Muscle layer of duodenum (tissue), 2 donors: ENCODE measurements around the gene SUCLA2.
"Not testable (repeated sequence)": the region's sequence is repeated elsewhere in the genome, so short reads cannot be mapped to it uniquely, and the experiment has no call there.

Experiments used
- H3K27ac ChIP-seq: one replicate; pipeline ENCODE4 v1.7.0; 2013; ENCODE audit warnings: mild to moderate bottlenecking, low read length
- H3K27me3 ChIP-seq: one replicate; pipeline ENCODE4 v1.7.0; 2013; ENCODE audit warnings: low read depth, mild to moderate bottlenecking, control low read depth, low read length
- H3K36me3 ChIP-seq, 2 donors: one replicate each; pipeline ENCODE4 v1.7.0; 2013; ENCODE audit warnings: low read length in 2 of 2, control low read depth in 1 of 2, mild to moderate bottlenecking in 1 of 2; ENCODE audit not compliant: insufficient read depth in 2 of 2, control insufficient read depth in 1 of 2
- H3K4me1 ChIP-seq, 2 donors: one replicate each; pipeline ENCODE4 v1.7.0; 2013; ENCODE audit warnings: low read length in 2 of 2, mild to moderate bottlenecking in 2 of 2, control low read depth in 1 of 2, moderate library complexity in 1 of 2; ENCODE audit not compliant: insufficient read depth in 2 of 2, control insufficient read depth in 1 of 2
- H3K4me3 ChIP-seq, 2 donors: one replicate each; pipeline ENCODE4 v1.7.0; 2013; ENCODE audit warnings: low read length in 2 of 2, low read depth in 1 of 2, mild to moderate bottlenecking in 1 of 2
- H3K9me3 ChIP-seq, 2 donors: one replicate each; pipeline ENCODE4 v1.7.0; 2013; ENCODE audit warnings: low read length in 2 of 2, control low read depth in 1 of 2, mild to moderate bottlenecking in 1 of 2; ENCODE audit not compliant: control insufficient read depth in 1 of 2
- donor health status: healthy.

SUCLA2 gene

DNA sequence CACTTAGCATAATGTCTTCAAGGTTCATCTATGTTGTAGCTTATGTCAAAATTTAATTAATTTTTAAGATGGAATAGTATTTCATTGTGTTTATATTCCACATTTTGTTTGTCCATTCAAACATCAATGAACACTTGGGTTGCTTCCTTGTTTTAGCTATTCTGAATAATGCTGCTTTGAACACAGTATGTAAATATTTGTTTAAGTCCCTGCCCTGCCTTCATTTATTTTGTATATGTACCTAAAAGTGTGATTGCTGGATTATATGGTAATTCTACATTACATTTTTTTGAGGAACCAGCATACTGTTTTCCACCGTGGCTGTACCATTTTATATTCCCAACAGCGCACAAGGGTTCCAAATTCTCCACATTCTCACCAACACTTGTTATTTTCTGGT, 17.6 kb upstream of the SUCLA2 start:
- Histone ChIP-seq H3K4me1 (no peaks in the 10 kb centered on the region), H3K9me3 (no peaks in the 10 kb centered on the region), H3K27ac (no peak overlapping the region), H3K4me3 (no peak overlapping the region), H3K36me3 (no peaks in the 10 kb centered on the region), H3K27me3 (no peaks in the 10 kb centered on the region)

DNA sequence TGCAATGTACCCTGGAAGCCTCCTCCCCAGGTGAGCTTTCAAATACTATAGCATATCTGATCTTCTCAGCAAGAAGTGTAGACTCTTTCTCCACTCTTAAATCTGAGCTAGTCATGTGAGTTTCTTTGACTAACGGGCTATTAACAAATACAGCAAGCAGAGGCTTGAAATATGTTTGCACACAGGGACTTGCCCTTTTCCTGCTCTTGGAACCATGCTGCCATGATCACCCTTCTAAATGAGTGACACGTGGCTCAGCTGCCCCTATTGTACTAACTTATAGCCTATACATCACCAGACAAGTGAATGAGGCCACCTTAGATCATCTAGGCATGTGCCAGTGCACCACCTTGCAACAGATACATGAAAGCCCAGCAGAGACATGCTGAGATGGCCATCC, 13.3 kb upstream of the SUCLA2 start:
- H3K27ac ChIP-seq, result no peak overlapping the region
- no peak overlapping the region for H3K4me3 ChIP-seq
- no peaks in the 10 kb centered on the region for H3K9me3 ChIP-seq
- no peaks in the 10 kb centered on the region for H3K27me3 ChIP-seq
- H3K36me3 ChIP-seq, result no peaks in the 10 kb centered on the region
- no peaks in the 10 kb centered on the region for H3K4me1 ChIP-seq

DNA sequence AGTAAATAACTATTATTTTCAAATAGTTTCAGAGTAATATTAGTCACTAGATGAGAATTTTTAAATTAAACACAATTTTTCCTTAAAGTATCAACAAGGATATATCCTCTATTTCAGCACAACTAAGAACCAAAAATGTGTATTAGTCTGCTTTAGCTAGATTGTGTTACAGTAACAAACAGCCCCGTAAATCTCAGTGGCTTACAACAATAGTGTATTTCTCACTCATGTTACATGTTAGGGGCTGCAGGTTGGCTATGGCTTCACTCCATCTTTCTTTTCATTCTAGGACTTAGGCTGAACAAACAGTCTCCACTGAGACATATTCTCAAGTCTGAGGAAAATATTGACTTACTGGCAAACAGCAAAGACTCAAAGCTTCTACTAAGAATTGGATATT, 11.6 kb upstream of the SUCLA2 start:
- Histone ChIP-seq H3K4me3 (no peak overlapping the region), H3K27me3 (no peaks in the 10 kb centered on the region), H3K36me3 (no peaks in the 10 kb centered on the region), H3K9me3 (no peaks in the 10 kb centered on the region), H3K27ac (no peak overlapping the region), H3K4me1 (no peaks in the 10 kb centered on the region)

DNA sequence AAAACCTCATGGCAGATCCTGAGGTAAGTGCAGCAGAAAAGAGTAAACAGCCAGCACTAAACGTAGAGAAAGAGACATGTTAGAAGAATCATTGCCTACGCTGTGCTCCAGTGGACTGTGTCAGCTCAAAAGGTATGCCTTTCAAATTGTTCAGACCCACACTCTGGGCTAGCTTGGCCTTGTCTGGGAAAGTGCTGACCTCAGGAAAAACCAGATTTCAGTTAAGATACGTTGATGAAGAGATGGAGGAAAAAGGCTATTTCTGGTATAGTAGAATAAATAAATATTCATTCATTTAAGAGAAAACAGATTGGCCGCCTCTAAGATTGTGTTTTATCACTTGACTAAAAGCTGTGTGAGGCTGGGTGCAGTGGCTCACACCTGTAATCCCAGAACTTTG, 9.6 kb upstream of the SUCLA2 start:
- H3K27ac ChIP-seq, result no peak overlapping the region
- H3K9me3 ChIP-seq, result no peaks in the 10 kb centered on the region
- H3K4me1 ChIP-seq, result no peaks in the 10 kb centered on the region
- H3K27me3 ChIP-seq, result no peaks in the 10 kb centered on the region
- no peaks in the 10 kb centered on the region for H3K36me3 ChIP-seq
- H3K4me3 ChIP-seq, result no peak overlapping the region

- H3K9me3 ChIP-seq, result no peaks in the 10 kb centered on the region
- no peak overlapping the region for H3K27ac ChIP-seq
- H3K4me3 ChIP-seq, result no peak overlapping the region
- H3K36me3 ChIP-seq, result no peaks in the 10 kb centered on the region
- H3K4me1 ChIP-seq, result no peaks in the 10 kb centered on the region
- H3K27me3 ChIP-seq, result no peaks in the 10 kb centered on the region
Measured at GRCh38 chr13:48009284-48009683, 8.2 kb upstream of the SUCLA2 start.

DNA sequence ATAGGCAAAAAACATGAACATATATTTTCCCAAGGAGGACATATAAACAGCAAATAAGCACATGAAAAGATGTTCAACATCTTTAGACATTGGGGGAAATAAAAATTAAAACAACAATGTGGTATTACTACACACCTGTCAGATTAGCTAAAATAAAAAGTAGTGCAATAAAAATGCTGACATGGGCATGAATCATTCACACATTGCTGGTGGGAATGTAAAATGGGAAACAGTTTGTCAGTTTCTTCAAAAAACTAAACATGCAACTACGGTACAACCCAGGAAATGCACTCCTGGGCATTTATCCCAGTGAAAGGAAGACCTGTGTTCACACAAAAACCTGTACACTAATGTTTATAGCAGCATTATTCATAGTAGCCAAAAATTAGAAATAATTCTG, 5.3 kb upstream of the SUCLA2 start:
- Histone ChIP-seq H3K27me3 (no peaks in the 10 kb centered on the region), H3K4me1 (no peaks in the 10 kb centered on the region), H3K36me3 (no peaks in the 10 kb centered on the region), H3K9me3 (no peaks in the 10 kb centered on the region), H3K4me3 (no peak overlapping the region), H3K27ac (no peak overlapping the region)

DNA sequence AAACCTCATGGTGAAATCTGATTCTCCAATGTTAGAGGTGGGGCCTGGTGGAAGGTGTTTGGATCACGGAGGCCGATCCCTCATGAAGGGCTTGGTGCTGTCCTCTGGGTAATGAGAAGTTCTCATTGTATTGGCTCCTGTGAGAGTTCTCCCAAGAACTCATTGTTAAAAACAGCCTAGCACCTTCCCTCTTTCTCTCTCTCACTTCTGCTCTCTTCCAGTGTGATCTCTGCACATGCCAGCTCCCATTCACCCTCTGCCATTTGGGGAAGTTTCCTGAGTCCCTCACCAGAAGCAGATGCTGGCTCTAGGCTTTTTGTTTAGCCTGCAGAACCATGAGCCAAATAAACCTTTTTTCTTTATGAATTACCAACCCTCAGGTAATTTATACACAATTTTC, 3.1 kb upstream of the SUCLA2 start:
- Histone ChIP-seq H3K9me3 (no peaks in the 10 kb centered on the region), H3K4me1 (peaks cover 0 to 13% of the 10 kb centered on the region in 2 donors), H3K27me3 (no peaks in the 10 kb centered on the region), H3K27ac (no peak overlapping the region), H3K4me3 (no peak overlapping the region), H3K36me3 (peaks cover 0 to 2% of the 10 kb centered on the region in 2 donors)

GRCh38 chr13:48001999-48002398, 926 bp upstream of the SUCLA2 start:
- peaks cover 0 to 16% of the 10 kb centered on the region in 2 donors for H3K4me1 ChIP-seq
- not testable (repeated sequence) for H3K36me3 ChIP-seq, H3K27ac ChIP-seq, H3K9me3 ChIP-seq, H3K27me3 ChIP-seq
- H3K4me3 ChIP-seq, result peak overlapping the region in 1 of 2 donors; percentile 99

- H3K27me3 ChIP-seq, result no peaks in the 10 kb centered on the region
- peak overlapping the region; percentile 61 for H3K27ac ChIP-seq
- H3K4me1 ChIP-seq, result peaks cover 0 to 16% of the 10 kb centered on the region in 2 donors
Measured at GRCh38 chr13:48000559-48001113, 437 bp downstream of the SUCLA2 start.

DNA sequence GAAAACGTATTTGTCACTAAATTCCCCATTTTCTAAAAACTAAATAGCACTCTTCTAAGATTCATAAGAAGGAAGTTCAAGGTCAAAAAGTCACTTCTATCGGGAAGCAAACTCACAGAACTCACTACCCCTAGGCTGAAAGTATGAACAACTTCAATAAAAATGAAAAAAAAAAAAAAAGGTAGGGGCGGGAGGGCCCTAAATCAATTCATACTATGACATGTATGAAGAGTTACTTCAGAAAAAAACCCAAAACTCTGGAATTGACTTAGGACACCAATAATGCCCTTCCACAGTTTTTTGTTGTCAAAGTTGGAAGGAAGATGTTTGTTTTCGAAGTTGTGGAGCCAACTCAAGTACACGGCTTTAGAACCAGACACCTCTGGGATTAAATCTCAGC, 1.1 kb downstream of the SUCLA2 start:
- peak overlapping the region; percentile 71 to 99 for H3K4me3 ChIP-seq
- H3K4me1 ChIP-seq, result peaks cover 0 to 16% of the 10 kb centered on the region in 2 donors
- H3K9me3 ChIP-seq, result no peaks in the 10 kb centered on the region
- H3K36me3 ChIP-seq, result peaks cover 2 to 4% of the 10 kb centered on the region in 2 donors
- H3K27me3 ChIP-seq, result no peaks in the 10 kb centered on the region
- no peak overlapping the region for H3K27ac ChIP-seq

More at GRCh38 chr13:48000559-48001113, 437 bp downstream of the SUCLA2 start:
- peak overlapping the region; percentile 71 to 99 for H3K4me3 ChIP-seq
- no peaks in the 10 kb centered on the region for H3K9me3 ChIP-seq
- peaks cover 2 to 4% of the 10 kb centered on the region in 2 donors for H3K36me3 ChIP-seq

GRCh38 chr13:47997384-47997783, 3.7 kb downstream of the SUCLA2 start:
- Histone ChIP-seq H3K4me1 (peaks cover 0 to 16% of the 10 kb centered on the region in 2 donors), H3K9me3 (no peaks in the 10 kb centered on the region), H3K36me3 (peaks cover 7% of the 10 kb centered on the region in 2 donors)

DNA sequence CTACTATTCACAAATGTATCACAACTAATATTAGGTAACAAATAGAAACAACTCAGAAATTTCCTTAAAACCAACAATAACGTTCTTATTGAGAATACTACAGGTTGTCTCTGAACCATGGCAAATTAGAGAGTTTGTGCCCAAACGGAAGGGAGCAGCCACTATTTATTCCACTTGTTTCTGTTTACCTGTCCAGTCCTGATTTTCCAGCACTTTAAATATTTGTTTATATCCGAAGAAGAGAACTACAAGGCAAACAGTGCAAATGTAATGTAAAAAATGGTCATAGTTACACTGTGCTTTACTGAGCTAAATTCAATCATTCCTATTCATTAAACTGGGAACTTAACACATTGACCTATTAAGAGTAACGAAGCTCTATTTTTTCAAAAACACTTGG, 9.2 kb downstream of the SUCLA2 start:
- H3K36me3 ChIP-seq, result peaks cover 11 to 15% of the 10 kb centered on the region in 2 donors
- H3K9me3 ChIP-seq, result no peaks in the 10 kb centered on the region
- no peak overlapping the region for H3K27ac ChIP-seq
- H3K4me3 ChIP-seq, result no peak overlapping the region
- H3K4me1 ChIP-seq, result no peaks in the 10 kb centered on the region
- no peaks in the 10 kb centered on the region for H3K27me3 ChIP-seq

More at GRCh38 chr13:47997384-47997783, 3.7 kb downstream of the SUCLA2 start:
- no peaks in the 10 kb centered on the region for H3K27me3 ChIP-seq
- H3K4me3 ChIP-seq, result no peak overlapping the region
- H3K27ac ChIP-seq, result peak overlapping the region; percentile 22
